ENCODE measurements around the gene TTC7B. TPM values are rescaled to one million over a fixed set of nuclear protein-coding genes. Genes with fewer than 3 reads are reported as not detected.
A peak's percentile ranks its signal among the peaks of the same experiment; 100 is the strongest.

Gene TTC7B
- total RNA-seq, 1 experiment from 2014 or later = 18.0 TPM

GRCh38 chr14:90777358-90777757 lies 38.9 kb downstream of the TTC7B start:
- DNase-seq (ENCODE audit: low read depth) = no peak

GRCh38 chr14:90775441-90775840 lies 40.8 kb downstream of the TTC7B start:
- DNase-seq (ENCODE audit: low read depth) = no peak

- DNase-seq (ENCODE audit: low read depth) = no peak
These were observed 41.9 kb downstream of the TTC7B start for GRCh38 chr14:90774316-90774715.

- no peak for DNase-seq (ENCODE audit: low read depth)
These were observed 42.5 kb downstream of the TTC7B start for GRCh38 chr14:90773705-90774104.

GRCh38 chr14:90773196-90773486 lies 43.1 kb downstream of the TTC7B start:
- no peak for DNase-seq (ENCODE audit: low read depth)

DNA sequence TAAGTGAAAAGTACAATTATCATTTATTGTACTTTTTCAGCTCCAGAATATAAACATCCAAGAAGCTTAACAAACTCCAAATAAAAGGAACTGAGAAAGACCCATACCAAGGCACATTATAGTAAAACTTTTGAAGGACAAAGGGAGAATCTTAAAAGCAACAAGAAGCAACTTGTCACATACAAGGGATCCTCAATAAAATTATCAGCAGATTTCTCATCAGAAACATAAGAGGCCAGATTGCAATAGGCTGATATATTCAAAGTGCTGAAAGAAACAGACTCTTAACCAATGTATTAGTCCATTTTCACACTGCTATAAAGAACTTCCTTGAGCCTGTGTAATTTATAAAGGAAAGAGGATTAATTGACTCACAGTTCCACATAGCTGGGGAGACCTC lies 48.3 kb downstream of the TTC7B start:
- no peak for DNase-seq (ENCODE audit: low read depth)

DNA sequence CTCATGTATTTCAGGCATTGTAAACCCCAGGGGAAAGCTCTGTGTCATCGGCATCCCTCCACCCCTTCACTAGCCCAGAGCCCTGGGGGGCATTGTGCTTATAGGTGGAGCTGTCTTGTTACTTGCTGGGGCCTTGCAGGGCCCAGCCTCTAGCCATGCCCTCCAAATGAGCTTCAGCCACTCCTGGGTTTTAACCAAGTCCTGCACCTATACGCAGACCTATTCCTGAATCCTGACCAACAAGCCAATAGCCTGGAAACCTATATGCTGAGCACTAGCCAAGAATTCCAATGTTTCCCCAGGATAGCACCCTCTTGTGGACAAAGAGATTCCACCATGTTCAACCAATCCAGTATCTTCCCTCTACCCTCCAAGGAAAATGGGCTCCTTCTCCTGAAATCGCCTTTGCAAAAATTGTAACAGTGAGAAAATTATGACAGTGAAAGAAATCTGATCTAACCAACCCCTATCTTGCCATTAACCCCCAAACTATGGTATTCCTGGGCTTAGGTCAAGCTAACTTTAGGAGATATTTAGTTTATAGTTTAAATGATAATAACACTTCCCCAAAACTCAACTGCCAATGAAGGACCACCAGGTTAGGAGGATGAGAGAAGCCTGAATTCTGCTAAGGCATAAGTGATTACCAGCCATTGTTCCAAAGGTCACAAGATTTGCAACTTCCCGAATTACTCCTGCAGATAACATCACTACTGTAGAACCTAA lies 55.5 kb downstream of the TTC7B start:
- peak; percentile 32 for DNase-seq (ENCODE audit: low read depth)

- no peak for DNase-seq (ENCODE audit: low read depth)
These were observed 56.2 kb downstream of the TTC7B start for GRCh38 chr14:90760078-90760444.

- no peak for DNase-seq (ENCODE audit: low read depth)
These were observed 56.7 kb downstream of the TTC7B start for GRCh38 chr14:90759370-90760077.

DNA sequence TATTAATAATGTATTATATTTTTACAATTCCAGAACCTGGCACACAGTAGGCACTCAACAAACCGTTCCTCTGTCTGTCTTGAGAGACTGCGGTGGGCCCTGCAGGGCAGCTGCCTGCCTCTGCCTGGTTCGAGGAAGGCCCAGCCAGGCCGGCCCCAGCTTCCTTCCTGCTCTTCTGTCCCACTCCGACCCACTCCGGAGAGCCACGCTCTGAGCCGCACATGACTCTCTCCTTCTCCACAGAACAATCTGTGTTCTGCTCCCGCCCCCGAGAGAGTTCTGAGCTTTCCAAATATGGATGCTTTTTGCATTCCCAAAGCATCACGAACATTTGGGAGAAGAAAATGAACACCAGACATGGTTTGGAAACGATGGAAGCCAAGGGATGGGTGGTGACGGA lies 57.3 kb downstream of the TTC7B start:
- DNase-seq (ENCODE audit: low read depth) = no peak

DNA sequence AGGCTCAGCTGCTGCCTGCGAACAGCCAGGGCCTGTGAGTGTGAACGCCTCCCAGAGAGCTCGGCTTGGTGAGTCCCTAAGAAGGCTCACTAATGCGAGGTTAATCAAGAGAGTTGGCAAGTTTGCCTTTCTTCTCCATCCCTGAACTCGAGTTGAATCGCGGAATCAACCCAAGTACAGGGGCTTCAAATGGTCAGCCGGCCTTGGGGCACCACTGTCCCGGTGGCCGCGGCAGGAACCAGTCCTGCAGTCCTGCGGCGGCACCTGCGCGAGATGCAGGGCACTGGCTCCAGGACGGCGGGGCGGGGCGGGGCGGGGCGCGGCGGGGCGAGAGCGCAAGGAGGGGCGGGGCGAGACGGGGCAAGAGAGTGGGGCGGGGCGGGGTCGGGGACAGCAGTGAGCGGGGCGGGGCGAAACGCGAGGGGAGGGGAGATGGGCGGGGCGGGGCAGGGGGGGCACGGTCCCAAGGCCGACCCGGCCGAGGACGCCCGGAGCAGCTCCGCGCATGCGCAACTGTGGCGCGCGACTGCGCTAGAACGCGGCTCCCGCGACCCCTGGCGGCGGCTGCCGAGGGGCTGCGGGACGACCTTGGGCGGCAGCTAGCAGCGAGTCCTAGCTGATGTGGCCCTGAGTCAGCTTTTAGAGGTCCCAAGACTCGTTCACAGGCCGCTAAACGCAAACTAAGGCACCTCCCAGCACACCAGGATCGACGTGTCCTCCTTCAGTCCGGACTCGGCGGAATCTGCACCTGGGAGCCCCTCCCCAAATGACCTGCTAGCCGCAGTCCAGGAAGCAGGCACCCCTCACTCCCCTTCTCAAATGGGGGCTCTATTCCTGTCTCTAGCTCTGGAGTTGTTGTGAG lies 58.0 kb downstream of the TTC7B start:
- DNase-seq (ENCODE audit: low read depth) = peak; percentile 79

GRCh38 chr14:90757452-90757851 lies 58.8 kb downstream of the TTC7B start:
- DNase-seq (ENCODE audit: low read depth) = no peak

DNA sequence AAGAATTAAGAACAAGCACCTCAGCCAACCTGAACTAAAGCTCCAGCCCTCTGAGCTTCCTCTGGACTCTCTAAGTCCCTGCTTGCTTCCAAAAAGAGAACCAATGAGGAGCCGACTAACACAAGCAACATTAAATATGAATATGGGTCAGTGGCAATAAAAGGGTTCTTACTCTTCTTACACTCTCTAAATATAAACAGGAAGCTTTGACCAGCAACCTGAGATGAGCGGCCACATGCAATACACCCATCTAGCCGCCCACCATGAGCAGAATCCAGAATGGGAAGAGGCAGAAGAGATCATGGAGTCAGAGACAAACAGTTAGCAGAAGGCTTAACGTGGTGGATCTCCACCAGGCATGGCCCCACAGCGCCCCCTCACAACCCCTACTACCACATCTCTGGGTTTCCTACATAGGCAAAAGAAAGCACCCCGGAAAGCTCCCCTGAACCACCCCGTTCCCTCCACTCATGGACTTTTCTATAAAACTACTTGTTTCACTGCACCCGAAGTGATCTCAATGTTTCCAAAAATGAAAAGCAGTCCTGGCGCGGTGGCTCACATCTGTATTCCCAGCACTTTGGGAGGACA lies 59.4 kb downstream of the TTC7B start:
- DNase-seq (ENCODE audit: low read depth) = no peak

DNA sequence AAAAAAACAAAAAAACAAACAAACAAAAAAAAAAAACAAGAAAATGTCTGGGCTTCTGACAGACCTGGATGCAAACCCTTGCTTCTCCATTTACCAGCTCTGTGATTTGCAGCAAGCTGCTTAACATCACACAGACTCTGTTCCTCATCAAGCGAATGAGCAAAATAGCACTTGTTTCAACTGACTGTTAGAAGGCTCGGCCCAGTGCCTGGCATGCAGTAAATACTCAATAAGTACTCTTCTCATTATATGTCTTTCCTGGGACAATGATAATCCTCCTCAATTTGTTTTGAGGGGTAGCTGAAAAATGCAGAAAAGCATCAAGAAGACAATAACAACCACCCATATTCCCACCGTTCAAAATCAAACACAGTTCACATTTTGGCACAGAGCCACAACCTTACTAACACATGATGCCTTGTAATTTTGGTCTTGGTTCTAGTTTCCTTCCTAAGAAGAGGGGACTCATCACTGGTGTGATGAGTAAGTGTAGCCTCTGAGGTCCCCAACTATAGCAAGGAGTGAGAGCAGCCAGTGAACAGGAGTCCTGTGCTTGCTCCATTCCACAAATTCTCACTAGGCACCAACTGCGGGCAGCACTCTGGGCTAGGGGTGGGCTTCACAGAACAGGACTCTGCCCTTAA lies 60.4 kb downstream of the TTC7B start:
- DNase-seq (ENCODE audit: low read depth) = peak; percentile 9

- no peak for DNase-seq (ENCODE audit: low read depth)
These were observed 62.7 kb downstream of the TTC7B start for GRCh38 chr14:90753456-90754005.

GRCh38 chr14:90750701-90751100 lies 65.5 kb downstream of the TTC7B start:
- DNase-seq (ENCODE audit: low read depth) = no peak

GRCh38 chr14:90750191-90750590 lies 66.0 kb downstream of the TTC7B start:
- DNase-seq (ENCODE audit: low read depth) = no peak

DNA sequence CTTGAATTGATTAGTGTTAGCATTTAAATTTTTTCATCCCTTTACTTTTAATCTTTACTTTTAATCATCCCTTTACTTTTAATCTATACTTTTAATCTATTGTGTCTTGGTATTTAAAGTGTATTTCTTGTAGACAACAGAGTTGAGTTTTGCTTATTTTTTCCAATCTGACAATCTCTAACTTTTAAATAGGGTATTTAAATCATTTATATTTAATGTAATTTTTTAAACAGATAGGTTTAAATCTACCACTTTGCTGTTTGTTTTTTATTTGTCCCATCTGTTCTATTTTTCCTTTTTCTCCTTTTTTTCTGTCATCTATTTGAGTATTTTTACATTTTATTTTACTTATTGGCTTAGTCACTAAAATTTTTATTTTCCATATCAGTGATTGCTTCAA lies 68.3 kb downstream of the TTC7B start:
- no peak for DNase-seq (ENCODE audit: low read depth)

- no peak for DNase-seq (ENCODE audit: low read depth)
These were observed 72.4 kb downstream of the TTC7B start for GRCh38 chr14:90743826-90744225.

DNA sequence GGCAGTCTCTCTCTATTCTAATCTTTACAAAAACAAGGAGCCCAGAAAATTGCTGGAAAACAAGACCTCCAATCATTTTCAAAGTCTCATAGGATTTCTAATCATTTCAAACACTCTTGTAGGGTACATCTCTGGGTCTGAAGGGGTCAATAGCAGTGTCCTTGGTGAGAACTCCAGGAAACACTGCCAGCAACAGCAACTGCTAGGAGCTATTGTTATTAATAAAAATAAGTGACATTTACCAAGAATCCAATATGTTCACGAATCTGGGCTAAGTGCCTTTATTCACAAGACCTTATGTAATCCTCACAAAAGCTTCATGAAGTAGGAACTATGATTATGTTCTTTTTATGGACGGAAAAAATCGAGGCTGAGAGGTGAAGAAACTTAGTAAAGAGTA lies 72.8 kb downstream of the TTC7B start:
- no peak for DNase-seq (ENCODE audit: low read depth)

- DNase-seq (ENCODE audit: low read depth) = no peak
These were observed 73.5 kb downstream of the TTC7B start for GRCh38 chr14:90742729-90743128.

DNA sequence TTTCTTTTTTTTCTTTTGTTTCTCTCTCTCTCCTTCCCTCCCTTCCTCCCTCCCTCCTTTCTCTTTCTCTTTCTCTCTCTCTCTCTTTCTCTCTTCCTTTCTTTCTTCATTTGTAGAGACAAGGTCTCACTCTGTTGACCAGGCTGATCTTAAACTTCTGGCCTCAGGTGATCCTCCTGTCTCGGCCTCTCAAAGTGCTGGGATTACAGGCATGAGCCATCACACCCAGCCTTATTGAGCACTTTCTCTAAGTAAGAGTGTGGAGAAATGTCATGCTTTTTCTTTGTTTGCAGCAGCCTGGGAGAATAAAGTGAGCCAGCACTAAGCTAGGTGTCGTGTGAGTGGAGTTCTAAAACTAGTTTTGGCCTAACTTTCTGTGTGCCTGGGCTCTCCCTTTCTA lies 74.0 kb downstream of the TTC7B start:
- DNase-seq (ENCODE audit: low read depth) = no peak
